ENCODE data around the gene UTP4.
"Not testable (repeated sequence)": the region's sequence is repeated elsewhere in the genome, so short reads cannot be mapped to it uniquely, and the experiment has no call there.

The UTP4 gene

GRCh38 chr16:69110406-69110805 lies 22.0 kb upstream of the UTP4 start:
- DNase-seq (ENCODE audit: low read depth, low spot score), result no peak

- DNase-seq (ENCODE audit: low read depth, low spot score), result no peak
Observed at GRCh38 chr16:69111216-69111875, 21.1 kb upstream of the UTP4 start.

DNA sequence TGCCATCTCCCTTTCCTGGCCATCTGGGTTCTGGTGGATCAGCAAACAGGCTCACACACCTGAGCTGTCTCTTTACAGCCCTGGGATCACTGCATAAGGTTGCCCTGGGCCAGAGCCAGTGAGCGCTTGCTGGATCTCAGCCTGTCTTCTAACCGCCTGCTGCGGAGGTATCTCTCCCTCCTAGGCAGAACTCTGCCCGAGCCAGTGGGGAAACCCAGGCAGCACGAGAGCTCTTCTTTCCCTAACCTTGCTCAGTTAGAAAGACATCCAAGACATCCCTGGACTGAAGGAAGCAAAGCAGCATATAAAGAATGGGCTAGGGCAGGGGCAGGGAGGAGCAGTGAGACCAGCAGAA lies 20.6 kb upstream of the UTP4 start:
- DNase-seq (ENCODE audit: low read depth, low spot score), result no peak

DNA sequence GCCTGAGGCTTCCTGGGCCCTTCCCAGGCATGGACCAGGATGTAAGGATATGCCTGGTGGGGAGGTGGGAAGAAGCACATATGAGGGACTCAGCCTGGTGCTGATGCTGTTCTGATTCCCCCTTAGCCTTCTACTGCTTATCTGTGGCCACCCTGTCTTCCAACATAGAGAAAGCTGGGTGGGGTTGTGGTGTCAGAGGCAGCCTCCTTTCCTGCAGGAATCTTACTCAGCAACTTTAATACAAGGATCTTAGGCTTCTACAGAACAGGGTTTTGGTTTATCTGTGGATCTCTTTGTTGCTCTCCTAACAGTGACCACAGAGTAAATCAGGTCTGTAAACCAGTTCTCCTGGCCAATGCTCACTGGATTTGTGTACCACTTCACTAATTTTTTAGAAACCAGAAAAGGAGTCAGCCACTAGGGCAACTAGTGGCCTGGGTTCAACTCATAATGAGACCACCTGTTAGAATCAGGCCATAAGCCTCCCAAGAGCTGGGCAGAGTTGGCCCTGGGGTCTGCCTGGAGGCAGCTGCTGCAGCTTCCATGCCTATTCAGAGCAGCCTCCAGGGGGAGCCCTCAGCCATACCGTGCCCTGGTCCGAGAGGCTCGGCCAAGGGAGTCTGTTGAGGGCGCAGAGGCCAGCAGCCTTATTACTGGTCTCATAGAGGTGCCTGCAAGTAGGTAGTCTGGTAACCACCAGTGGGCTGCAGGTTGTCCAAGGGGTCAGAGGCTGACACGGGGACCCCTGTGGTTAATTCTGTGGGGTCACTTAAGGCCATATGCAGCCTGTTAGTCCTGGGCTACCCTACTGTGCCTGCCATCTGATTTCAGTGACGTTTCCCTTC lies 19.9 kb upstream of the UTP4 start:
- no peak for DNase-seq (ENCODE audit: low read depth, low spot score)

- no peak for DNase-seq (ENCODE audit: low read depth, low spot score)
Observed at GRCh38 chr16:69113216-69113615, 19.2 kb upstream of the UTP4 start.

DNA sequence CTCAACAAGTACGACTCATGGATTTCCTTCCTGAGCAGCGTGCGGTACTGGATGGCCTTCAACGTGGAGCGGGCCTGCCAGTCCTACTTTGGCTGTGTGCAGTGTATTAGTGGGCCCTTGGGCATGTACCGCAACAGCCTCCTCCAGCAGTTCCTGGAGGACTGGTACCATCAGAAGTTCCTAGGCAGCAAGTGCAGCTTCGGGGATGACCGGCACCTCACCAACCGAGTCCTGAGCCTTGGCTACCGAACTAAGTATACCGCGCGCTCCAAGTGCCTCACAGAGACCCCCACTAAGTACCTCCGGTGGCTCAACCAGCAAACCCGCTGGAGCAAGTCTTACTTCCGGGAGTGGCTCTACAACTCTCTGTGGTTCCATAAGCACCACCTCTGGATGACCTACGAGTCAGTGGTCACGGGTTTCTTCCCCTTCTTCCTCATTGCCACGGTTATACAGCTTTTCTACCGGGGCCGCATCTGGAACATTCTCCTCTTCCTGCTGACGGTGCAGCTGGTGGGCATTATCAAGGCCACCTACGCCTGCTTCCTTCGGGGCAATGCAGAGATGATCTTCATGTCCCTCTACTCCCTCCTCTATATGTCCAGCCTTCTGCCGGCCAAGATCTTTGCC lies 18.0 kb upstream of the UTP4 start:
- no peak for DNase-seq (ENCODE audit: low read depth, low spot score)

DNA sequence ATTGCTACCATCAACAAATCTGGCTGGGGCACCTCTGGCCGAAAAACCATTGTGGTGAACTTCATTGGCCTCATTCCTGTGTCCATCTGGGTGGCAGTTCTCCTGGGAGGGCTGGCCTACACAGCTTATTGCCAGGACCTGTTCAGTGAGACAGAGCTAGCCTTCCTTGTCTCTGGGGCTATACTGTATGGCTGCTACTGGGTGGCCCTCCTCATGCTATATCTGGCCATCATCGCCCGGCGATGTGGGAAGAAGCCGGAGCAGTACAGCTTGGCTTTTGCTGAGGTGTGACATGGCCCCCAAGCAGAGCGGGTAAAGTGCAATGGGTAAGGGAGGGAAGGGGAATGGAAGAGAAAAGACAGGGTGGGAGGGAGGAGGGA lies 17.5 kb upstream of the UTP4 start:
- DNase-seq (ENCODE audit: low read depth, low spot score), result no peak

DNA sequence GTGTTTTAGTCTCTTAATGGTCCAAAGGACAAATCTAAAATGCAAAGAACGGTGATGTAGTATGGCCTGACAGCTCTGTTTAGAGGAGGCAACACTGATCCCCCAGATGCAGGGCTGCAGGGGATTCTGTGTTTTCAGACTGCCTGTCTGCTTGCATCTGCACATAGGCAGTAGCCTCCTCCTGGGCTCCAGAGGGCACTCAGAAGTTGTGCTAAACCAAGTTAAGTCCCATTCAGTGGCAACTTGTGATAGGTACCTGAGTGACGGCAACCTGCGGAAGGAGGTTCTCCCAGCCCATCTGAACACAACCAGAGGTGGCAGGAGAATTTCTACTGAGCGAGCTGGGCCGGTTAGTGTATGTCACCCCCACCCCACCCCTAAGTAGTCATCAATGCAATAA lies 17.1 kb upstream of the UTP4 start:
- no peak for DNase-seq (ENCODE audit: low read depth, low spot score)

DNA sequence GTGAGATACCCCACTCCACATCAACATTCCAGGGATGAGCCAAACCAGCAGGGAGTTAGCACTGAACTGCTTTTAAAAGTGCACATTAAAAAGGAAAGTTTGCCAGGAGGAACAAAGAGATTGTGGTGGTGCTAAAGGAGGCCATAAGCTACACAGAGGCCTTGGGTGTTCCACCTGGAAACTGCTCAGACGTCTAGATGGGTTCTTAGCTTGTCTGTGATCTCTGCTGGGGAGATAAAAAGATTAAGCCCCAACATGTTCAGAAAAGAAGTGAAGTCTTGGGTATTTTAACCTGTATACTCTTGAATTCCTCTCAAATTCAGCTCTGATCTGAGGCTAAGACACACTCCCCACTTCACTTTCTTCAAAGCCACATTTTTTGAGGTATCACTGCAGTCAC lies 16.6 kb upstream of the UTP4 start:
- no peak for DNase-seq (ENCODE audit: low read depth, low spot score)

- DNase-seq (ENCODE audit: low read depth, low spot score), result no peak
Observed at GRCh38 chr16:69116256-69116875, 16.1 kb upstream of the UTP4 start.

DNA sequence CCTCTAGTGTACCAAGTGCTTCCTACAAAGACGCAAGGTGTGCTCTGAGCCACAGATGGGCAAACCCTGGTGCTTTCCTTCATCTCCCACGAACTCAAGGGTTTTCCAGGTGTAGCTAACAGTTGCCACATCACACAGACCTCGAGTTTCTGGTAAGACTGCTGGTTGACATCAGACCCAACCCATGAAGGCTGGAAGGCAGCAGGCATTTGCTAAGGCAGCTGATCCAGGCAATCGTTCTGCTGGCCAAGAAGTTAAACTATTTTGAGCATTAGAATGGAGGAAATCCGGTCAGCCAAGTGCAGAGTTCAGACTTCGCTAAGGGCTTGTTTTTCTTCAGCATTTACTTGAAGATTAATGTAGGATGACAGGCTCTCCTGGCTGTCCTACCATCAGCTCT lies 15.5 kb upstream of the UTP4 start:
- DNase-seq (ENCODE audit: low read depth, low spot score), result no peak

DNA sequence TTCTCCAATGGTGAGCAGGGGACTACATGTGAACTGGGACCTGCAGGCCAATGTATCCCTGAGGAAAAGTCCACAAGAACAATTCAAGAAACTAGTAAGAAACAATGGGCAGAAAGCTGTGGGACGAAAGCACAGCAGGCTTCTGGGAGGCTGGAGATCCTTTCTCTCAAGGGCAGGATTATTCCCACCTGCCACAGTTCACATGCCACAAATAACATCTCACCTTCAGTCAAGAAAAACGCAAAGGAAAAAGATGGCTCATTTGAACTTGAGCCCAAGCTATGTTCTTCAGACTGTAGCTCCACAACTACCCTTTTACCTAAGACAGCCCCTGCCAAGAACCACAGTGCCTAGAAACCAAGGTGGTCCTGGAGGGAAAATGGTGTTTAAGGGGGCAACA lies 14.0 kb upstream of the UTP4 start:
- no peak for DNase-seq (ENCODE audit: low read depth, low spot score)

DNA sequence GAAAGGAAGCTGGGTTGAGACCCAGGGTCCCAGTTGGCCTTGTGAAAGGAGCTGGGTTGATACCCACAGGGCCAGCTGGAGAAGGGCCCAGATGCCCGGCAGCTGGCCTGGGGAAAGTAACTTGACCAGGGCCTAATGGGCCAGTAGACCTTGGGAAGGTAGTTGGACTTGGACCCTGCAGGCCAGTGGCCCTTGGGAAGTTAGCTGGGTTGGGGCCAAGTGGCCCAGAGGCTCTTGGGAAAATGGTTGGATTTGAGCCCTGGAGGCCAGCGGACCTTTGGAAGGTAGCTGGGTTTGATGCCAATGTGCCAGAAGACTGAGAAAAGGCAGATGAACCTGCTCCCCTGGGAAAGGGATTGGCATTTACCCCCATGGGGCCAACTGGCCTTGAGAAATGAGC lies 13.5 kb upstream of the UTP4 start:
- no peak for DNase-seq (ENCODE audit: low read depth, low spot score)

GRCh38 chr16:69119536-69119935 lies 12.9 kb upstream of the UTP4 start:
- no peak for DNase-seq (ENCODE audit: low read depth, low spot score)

DNA sequence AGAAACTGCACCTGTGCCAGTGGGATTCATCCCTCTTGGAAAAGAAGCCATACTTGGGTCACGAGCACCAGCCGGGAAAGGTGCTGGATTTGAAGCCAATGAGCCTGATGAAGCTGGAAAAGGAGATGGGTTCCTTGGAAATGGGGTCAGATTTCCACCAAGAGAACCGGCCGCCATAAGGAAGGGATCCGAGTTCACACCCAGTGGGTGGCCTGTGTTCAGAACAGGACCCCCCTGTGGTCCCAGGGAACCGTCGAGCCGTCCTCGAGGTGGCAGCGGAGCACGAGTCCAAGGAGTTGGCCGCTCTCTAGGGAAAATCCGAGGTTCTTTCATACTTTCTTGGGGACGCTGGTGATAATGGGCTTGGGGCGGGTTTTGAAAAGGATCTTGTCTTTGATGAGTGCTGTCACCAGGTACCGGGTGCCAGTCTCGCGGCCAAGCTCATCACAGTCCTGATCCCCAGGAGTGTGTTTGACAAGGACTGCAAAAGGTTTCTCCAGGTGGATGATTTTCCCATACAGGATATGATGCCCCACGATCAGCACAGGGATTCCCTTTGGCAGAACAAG lies 12.3 kb upstream of the UTP4 start:
- DNase-seq (ENCODE audit: low read depth, low spot score), result no peak

DNA sequence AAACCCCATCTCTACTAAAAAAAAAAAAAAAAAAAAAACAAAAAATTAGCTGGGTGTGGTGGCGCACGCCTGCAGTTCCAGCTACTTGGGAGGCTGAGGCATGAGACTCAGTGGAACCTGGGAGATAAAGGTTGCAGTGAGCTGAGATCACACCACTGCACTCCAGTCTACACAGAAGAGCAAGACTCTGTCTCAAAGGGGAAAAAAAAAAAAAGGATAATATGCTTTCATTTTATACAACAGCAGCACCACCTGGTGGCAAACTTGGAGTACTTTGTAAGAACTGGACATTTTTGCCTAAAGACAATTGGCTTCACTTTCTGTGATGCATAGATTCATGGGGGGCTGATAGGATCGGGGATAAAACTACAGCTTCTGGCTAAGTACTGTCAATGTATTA lies 8.5 kb upstream of the UTP4 start:
- DNase-seq (ENCODE audit: low read depth, low spot score), result no peak

DNA sequence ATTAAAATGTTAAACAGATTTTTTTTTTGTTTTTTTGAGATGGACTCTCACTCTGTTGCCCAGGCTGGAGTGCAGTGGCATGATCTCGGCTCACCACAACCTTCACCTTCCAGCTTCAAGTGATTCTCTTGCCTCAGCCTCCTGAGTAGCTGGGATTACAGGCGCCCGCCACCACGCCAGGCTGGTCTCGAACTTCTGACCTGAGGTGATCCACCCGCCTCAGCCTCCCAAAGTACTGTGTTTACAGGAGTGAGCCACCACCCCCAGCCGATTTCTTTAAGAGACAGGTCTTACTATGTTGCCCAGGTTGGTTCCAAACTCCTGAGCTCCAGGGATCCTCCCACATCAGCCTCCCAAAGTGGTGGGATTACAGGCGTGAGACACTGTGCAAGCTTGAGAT lies 8.0 kb upstream of the UTP4 start:
- DNase-seq (ENCODE audit: low read depth, low spot score), result not testable (repeated sequence)

DNA sequence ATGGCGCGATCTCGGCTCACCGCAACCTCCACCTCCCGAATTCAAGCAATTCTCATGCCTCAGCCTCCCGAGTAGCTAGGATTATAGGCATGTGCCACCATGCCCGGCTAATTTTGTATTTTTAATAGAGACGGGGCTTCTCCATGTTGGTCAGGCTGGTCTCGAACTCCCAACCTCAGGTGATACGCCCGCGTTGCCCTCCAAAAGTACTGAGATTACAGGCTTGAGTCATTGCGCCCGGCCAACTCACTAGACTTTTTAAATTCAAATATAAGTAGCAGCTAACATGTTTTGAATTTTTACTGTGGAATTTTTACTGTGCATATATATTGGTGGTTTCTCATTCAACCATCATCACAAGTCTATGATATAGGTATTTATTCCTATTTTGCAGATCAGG lies 7.5 kb upstream of the UTP4 start:
- not testable (repeated sequence) for DNase-seq (ENCODE audit: low read depth, low spot score)

DNA sequence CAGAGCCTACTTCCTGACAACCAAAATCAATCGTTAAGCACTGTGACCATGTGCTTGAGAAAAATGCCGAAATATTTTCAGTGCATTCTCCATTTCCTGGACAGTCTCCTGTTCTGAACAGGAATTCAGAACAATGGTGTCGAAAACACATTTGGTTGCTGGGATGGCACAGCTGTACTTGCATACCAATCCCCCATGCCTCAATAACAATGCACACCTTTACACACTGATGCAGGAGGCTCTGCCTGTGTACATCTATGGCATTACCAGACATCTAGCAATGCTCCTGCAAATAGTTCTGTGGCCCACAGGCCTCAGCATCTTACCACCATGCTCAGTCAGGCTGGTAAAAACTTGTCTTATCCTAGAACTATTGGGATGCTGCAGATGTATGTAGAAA lies 6.2 kb upstream of the UTP4 start:
- no peak for DNase-seq (ENCODE audit: low read depth, low spot score)

- not testable (repeated sequence) for DNase-seq (ENCODE audit: low read depth, low spot score)
Observed at GRCh38 chr16:69126801-69127200, 5.6 kb upstream of the UTP4 start.

DNA sequence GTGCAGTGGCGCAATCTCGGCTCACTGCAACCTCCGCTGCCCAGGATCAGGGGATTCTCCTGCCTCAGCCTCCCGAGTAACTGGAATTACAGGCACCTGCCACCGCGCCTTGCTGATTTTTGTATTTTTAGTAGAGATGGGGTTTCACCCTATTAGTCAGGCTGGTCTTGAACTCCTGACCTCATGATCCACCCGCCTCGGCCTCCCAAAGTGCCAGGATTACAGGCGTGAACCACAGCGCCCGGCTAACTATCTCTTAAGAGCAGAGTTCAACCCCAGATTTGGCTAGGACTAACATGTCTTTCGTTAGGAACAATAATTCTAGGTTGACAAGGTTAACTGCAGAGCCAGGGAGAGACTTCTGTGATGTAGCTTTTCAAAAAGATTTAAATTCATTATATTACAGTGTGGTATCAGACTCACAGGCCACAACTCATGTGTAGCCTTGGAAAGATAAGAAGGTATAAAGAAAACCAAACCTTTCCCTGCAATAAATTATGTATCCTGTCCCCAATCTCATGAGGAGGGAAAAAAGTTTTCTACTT lies 4.4 kb upstream of the UTP4 start:
- no peak for DNase-seq (ENCODE audit: low read depth, low spot score)

- no peak for DNase-seq (ENCODE audit: low read depth, low spot score)
Observed at GRCh38 chr16:69130461-69130860, 2.0 kb upstream of the UTP4 start.
